ENCODE results near the gene TMBIM1.

TMBIM1 gene

GRCh38 chr2:218272531-218273212 lies 19.6 kb downstream of the TMBIM1 start:
- peak; percentile 51 for DNase-seq (ENCODE audit: low read depth)

GRCh38 chr2:218271865-218272530 lies 20.3 kb downstream of the TMBIM1 start:
- DNase-seq (ENCODE audit: low read depth) = no peak

DNA sequence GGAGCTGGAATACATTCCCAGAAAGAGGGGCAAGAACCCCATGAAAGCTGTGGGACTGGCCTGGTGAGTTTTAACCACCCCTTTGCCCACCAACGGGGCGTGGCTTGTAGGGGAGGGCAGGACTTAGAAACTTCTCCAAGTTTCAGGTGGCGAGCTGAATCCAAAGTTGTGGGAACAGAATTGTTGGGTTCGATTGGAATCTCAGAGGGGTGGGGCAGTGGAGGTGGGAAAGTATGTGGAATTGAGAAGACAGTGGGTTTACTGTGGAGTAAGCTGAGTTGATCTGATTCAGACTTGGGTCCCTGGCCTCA lies 20.9 kb downstream of the TMBIM1 start:
- no peak for DNase-seq (ENCODE audit: low read depth)

- DNase-seq (ENCODE audit: low read depth) = no peak
These were observed 21.4 kb downstream of the TMBIM1 start for GRCh38 chr2:218270721-218271486.

DNA sequence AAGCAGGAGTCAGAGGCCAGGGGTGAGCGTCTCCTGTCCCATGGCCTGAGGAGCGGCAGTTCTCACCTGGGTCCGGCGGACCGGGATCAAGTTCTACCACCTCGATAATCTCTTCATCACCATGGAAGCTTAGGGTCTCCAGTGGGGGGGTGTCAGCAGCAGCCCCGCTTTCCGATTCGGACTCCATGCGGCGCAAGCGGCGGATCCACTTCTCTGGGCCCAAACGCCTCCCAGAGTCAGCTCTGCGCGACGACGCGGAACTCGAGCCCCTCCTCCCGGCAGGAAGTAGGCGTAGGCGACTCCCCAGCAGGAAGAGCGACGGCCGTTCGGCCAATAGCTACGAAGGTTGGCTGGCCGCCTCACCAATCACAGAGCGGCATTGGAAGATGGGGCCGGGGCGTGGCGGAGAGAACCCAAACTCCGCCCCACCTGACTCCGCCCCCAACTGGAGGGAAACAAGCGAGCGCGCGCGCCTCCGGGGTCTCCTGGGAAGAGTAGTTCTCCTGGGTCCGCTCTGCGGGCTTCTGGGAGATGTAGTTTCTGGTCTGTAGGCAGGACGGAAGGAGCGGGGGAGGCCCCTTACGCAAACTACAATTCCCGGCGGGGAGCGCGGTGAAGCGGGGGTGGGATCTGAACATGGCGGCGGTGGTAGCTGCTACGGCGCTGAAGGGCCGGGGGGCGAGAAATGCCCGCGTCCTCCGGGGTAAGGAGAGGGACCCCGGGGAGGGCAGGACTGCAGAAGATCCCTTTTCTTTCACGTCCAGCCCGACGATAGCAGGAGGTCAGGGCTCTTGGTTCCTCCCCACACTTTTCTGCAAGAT lies 22.2 kb downstream of the TMBIM1 start, which contains the start of the genes AAMP and PNKD:
TSS of gene AAMP (minus strand) at position 238 of the 821 bp plus-strand sequence. CDS start at position 187, 51 bp downstream.
TSS of gene PNKD (plus strand) at position 620 of the 821 bp plus-strand sequence. CDS start at position 637, 17 bp downstream.
- DNase-seq (ENCODE audit: low read depth) = peak; percentile 98

GRCh38 chr2:218267259-218267658 lies 25.0 kb downstream of the TMBIM1 start:
- DNase-seq (ENCODE audit: low read depth) = no peak

DNA sequence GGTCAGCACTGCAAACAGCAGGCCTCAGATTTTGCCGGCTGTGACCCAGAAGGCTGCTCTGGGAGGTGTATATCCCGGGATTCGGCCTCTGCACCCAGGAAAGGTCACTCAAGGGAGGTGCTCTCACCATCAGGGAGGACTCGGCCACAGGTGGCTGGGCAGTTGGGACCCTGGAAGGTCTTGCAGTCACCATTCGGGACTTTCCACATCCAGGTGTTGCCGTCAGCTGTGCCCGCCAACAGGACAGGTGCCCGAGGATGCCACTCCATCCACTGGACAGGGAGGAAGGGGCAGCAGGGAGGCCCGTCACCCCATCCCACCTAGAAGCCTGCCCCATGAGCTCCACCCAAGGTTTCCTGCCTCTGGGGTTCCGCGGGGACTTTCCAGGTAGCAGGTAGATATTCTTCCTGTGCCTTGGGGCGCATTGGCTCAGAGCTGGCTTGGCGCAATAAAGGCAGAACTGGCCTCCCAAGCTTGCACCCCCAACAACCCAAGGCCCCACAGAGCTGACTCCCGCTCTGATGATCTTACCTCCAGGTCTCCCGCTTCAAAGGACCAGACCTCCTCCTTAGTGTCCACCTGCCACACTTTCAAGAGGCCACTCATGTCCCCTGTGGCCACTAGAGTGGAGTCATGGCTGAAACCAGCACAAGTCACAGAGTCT lies 25.9 kb downstream of the TMBIM1 start:
- no peak for DNase-seq (ENCODE audit: low read depth)

- DNase-seq (ENCODE audit: low read depth) = no peak
These were observed 26.7 kb downstream of the TMBIM1 start for GRCh38 chr2:218265626-218266025.

DNA sequence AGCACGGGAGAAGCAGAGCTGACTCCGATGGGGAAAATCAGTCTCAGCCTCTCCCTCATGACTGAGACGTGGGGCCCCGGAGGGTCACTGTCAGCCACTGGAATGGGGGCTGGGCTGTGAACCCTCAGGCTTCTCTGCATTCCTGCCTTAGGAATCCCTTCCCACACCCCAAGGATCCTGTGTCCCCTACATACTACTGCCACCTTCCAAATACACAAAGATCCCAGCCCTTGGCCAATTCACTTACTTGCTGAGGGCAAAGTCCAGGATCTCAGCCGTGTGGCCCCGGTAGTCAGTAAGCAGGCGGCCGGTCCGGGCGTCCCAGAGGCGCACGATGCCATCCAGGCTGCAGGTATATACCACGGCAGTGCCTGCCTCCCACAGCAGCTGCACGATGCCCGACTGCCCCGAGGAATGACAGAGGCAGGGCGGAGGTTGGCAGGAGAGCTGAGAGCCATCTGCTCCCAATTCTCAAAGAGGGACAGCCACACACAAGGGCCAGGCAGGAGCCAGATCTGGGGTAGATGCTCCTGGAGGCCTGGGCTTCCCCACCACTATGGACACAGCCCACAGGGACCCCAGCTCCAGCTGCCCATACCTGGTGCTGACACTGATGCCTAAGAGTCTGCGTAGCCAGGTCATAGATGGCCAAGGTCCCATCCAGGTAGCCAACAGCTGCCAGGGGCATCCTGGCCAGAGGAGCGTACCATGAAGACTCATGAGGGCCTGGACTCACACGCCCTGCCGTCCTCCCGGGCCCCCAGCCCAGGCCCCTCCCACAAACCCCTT lies 27.3 kb downstream of the TMBIM1 start:
- DNase-seq (ENCODE audit: low read depth) = no peak

DNA sequence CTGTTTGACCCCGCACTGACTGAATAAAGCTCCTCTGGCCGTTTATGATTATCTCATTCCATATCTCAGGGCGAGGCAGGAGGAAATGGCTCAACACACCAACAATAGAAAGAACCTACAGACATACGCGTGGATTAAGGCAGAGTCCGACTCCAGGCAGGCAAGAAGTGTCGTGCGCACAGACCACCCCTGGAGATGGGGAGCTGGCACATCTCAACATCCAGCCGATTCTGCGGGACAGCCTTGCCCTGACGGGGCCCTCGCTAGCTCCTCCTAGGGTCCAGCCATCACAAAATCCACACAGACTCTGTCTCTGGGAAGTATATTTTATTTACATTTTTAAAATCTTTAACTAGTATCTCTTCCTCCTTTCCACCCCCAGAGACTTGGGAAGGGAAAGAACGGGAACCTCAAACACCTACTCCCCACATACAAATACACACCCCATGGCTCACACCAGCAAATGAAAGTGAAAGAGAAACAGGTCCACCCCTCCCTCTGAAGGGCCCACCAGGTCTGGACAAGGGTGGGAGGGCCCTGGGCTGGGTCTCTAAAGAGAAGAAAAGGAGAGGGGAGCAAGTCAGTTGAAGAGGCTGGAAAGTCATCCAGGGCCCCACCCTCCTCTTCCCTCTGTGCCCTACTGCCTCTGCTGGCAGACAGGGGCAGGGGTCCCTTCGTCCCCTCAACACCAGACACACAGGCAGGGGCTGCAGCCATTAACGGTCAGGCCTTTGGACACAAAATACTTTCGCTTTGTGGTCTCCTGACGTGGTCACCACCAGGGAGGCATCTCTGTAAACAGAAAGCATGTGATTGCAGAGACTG lies 28.3 kb downstream of the TMBIM1 start:
- DNase-seq (ENCODE audit: low read depth) = no peak

- DNase-seq (ENCODE audit: low read depth) = no peak
These were observed 29.4 kb downstream of the TMBIM1 start for GRCh38 chr2:218262631-218263586.

DNA sequence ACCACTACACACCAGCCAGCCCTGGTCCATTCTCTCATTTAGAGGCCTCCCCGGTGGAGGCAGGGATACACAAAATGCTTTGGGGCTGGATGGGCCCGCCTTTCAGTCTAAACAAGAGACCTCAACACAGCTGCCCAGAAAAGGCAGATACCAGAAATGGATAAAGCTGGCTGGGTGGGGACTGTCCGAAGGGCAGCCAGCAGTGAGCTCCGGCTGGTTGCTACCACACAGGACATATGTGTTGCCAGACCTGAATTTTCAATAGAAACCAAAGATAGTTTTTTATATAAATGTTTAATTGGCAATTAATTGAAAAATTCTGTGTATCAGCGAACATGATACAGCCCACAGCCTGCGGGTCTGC lies 30.1 kb downstream of the TMBIM1 start:
- no peak for DNase-seq (ENCODE audit: low read depth)

DNA sequence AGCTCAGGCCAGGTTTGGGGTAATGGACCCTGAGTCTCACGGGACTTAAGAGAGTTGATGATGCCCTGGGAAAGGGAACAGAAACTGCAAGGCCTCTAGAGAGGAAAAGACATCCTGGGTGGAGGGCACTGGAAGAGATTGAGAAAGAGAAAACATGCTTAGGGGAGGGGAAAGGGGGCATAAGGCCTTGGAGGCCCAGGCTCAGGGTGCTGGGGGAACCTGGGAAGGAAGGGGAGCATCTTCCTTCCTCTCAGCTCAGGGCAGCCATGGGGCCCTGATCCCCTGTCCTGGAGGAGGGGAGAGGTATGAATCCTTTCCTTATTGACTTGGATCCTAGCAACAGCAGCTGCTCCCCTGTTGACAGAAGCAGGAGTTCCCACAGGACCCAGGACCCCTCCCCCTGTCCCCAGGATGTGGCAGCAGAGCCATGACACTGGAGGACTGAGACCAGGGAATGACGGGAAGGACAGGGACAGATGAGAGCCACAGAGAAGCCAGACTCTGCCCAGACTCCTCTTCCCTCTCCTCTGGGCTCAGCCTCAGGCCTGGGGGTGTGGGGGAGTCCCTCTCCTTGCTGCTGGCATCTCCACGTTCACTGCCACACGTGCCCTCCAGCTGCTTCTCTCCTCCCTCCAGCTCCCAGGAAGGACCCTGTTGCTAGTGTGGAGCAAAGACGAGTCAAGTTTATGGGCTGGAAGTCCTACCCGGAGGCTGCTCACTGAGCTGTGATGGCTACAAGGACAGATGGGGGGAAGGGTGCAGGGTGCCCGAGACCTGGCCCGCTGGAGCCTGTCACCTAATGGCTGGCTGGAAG lies 30.7 kb downstream of the TMBIM1 start:
- no peak for DNase-seq (ENCODE audit: low read depth)

GRCh38 chr2:218260742-218261422 lies 31.4 kb downstream of the TMBIM1 start, which contains the start of gene GPBAR1:
Gene GPBAR1 (plus strand): TSS chr2:218261015. CDS start chr2:218262725, 1,710 bp downstream.
- DNase-seq (ENCODE audit: low read depth) = no peak

GRCh38 chr2:218260166-218260565 lies 32.1 kb downstream of the TMBIM1 start:
- DNase-seq (ENCODE audit: low read depth) = no peak

DNA sequence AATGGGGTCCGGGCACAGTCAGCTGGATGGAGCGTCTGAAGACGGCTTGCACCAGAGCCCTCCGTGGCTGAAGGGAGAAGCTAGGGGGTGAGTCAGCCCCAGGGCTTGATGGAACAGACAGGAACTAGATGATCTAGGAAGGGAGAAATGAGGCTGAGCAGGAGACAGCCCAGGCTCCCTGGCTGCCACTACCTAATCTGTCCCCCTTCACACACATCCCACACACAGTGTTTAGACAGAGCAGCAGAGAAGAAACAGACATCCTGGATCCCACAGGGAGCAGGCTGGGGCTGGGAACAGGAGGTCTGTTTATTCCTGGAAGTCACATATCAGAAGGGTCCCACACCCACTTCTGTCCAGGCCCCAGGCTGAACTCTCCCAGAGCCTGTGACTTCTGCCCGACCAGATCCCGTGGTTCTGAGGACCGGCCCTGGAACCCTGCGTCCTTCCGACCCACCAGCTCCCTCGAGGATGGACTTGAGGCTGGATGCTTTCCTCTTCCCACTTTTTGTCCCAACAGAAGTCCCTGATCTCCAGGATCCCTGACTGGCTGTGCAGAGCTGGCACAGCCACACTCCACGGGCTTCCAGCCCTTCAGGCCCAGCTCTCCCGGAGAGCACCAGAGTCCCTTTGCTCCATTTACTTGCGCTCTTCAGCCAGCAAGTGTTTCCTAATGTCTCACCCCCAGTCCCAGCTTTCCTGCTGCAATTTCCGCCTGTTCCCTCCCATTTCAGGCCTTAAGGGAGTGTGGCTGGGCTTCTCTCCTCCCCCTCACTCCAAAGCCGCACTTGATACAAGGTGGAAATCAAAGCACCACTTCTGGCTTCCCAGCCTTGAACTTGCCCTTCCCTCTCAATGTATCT lies 33.0 kb downstream of the TMBIM1 start:
- no peak for DNase-seq (ENCODE audit: low read depth)

All from stimulated activated CD8-positive, alpha-beta memory T cell treated with anti-CD3 and anti-CD28 coated beads, Interleukin-15, amount 100 ng/mL, for 24 hours (primary cell).